OCI-M2 (cell line): ENCODE results near the gene CPLANE1.
A peak's percentile ranks its signal among the peaks of the same experiment; 100 is the strongest.
"Not testable (repeated sequence)": the region's sequence is repeated elsewhere in the genome, so short reads cannot be mapped to it uniquely, and the experiment has no call there.

Source experiments
- DNase-seq: peaks from one replicate; lab custom pipeline; 2025; ENCODE audit not compliant: unreplicated experiment; lab: John Stamatoyannopoulos, UW

The CPLANE1 gene

DNA sequence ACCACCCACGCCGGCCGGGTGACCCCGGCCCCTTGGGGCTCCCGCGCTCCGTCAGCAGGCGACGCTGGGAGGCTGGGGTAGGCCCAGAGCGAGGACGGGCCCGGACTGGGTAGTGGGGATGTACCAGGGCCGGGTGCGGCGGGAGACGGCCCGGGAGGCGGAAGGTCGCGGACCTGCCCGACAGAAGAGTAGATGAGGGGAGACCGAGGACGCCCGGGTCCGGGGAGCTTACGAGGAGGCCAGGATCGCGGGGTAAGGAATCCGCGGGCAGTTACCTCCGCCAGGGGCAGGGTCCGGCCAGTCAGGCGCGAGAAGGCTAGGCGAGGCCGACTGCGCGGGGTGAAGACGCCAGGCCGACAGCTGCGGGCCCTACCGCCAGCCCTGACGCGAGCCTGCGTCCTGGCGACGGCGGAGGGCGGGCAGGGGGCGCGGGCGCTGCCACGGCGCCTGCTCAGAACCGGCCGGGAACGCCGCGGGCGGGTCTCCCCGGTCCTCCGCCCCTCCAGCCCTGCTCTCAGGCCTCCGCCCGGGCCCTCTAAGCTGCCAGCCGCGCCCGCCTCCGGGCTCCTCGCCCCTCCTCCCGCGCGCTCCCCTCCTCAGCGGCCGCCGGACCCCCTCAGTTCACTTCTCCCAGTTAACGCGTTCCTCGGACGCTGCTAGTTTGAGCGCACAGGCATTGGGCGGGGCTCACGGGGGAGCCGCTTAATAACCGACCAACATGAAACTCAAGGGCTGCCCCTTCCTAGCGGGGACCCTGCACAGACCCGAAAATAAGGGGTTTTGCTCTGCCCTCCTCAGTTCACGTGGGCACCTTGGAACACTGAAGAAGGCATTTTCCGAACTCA, at the start of gene CPLANE1:
CPLANE1 (minus strand) TSS at position 407 of the 845 bp plus-strand sequence. CDS start 1,678 bp downstream, outside the sequence.
- DNase-seq, result peak; percentile 42

DNA sequence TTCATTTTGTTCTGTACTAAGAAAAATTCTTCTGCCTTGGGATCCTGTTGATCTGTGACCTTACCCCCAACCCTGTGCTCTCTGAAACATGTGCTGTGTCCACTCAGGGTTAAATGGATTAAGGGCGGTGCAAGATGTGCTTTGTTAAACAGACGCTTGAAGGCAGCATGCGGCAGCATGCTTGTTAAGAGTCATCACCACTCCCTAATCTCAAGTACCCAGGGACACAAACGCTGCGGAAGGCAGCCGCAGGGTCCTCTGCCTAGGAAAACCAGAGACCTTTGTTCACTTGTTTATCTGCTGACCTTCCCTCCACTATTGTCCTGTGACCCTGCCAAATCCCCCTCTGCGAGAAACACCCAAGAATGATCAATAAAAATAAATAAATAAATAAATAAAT, 47.1 kb upstream of the CPLANE1 start:
- DNase-seq, result not testable (repeated sequence)

GRCh38 chr5:37283214-37283820, 34.1 kb upstream of the CPLANE1 start:
- DNase-seq, result no peak

DNA sequence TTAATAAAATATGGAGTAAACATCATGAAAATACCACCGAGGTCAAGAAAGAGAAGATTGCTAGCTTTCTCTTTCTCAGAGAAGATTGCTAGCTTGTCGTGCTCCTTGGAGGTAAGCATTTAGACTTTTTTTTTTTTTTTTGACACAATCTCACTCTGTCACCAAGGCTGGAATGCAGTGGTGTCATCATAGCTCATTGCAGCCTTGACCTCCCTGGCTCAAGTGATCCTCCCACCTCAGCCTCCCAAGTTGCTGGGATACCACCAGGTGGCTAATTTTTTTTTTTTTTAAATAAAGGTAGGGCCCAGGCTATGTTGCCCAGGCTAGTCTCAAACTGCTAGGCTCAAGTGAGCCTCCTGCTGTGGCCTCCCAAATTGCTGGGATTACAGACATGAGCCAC, 26.3 kb upstream of the CPLANE1 start:
- no peak for DNase-seq

- no peak for DNase-seq
Measured at GRCh38 chr5:37272511-37272910, 23.3 kb upstream of the CPLANE1 start.

DNA sequence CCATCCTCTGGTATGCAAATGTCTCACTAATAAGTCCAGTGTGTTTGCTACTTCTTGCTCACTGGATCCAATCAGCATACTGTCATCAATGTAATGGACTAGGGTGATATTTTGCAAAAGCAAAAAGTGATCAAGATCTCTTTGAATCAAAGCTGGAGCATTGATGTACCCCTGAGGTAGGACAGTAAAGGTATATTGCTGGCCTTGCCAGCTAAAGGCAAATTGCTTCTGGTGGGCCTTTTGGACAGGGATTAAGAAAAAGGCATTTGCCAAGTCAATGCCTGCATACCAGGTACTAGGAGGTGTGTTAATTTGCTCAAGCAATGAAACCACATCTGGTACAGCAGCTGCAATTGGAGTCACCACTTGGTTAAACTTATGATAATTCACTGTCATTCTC, 18.9 kb upstream of the CPLANE1 start:
- not testable (repeated sequence) for DNase-seq

DNA sequence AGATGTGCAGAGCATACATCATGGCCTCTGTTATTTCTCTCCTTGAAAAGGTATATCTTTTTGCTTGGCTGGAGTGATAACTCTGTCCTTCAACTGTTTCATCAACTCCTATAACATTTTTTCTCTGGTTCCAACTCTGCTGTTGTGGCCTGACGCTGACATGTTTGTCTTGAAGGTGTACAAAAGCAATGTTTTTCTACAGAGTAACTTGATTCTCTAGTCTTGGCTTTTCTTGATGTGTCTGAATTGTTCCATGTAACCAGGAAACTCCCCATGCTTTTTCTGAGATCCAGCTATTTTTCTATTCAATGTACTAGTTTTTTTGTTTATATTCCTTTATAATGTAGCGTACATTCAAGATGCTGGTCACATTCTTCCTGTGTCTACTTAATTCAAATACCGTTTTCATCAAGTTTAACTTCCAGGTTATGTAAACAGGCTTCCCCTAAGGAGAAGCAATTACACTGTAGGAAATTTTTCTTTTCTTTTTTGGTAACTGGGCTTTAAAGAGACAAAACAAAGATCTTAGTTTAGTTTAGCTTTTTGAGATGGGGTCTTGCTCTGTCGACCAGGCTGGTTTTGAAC, 6.7 kb upstream of the CPLANE1 start:
- DNase-seq, result no peak

- DNase-seq, result no peak
Measured at GRCh38 chr5:37254581-37254980, 5.4 kb upstream of the CPLANE1 start.

DNA sequence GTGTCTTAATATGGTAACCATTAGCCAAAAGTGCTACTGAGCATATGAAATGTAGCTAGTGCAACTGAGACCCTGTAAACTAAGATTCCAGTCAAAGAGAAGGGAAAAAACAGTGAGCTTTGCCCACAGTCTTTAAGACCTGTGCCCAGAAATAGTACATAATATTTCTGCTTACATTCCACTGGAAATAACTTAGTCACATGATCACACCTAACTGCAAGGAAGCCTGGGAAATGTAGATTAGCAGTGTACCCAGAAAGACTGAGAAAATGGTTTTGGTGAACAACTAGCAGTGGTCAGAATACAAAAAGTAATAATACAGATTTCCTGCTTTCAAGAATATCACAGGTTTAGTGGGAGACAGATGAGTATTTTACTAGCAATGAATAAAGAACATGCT, 2.5 kb upstream of the CPLANE1 start:
- no peak for DNase-seq

DNA sequence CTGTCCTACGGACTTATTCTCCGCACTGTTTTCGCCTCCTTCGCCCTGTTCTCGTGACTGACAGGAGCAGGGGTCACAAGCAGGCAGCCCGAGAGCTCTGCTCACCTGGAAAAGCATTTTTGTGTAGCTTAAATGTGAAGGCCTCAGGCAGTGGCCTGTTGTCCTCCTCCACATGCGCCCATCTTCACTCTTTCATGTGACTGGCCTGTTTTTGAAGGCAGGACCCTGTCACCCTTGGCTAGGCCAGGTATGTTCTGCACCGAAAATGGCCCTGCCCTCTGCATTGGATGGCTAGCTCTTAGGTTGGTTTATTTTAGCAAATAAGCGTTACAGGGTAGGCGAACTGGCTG, 614 bp upstream of the CPLANE1 start:
- DNase-seq, result no peak

DNA sequence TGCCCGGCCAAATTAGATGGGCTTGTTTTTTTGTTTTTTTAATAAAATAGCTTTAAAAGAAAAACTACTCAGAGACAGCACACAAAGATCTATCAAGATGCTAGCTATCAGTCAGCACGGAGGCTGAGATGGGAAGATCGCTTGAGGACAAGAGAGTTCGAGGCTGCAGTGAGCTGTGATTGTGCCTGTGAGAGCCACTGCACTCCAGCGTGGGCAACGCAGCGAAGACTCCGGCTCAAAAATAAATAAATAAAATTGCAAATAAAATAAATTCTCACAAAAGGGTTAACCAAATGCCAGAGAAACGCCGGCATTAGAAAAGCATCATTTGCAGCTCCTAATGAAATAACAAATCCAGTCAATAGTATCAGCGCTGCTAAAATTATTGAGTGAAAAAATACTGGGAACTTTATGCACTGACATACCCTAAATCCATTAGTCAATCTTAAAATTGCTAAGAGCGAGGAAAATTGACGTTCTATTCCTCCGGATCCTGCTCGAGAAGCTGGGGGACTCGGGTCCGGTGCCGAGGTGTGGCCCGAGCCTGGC, 681 bp downstream of the CPLANE1 start:
- DNase-seq, result no peak

DNA sequence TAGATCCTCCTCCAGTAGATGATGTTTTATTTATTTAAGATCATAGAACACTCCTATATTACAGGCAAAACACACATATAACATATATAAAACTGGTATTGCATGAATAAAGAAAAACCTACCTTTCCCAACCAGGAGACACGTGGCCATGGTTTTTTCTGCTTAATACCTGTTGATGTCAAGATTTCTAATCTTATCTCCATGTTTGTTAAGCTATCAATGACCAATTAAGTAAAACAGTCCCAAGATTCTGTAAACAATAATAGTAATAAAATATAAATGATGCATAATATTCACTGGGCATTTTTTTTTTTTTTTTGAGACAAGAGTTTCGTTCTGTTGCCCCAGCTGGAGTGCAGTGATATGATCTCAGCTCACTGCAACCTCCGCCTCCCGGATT, 1.7 kb downstream of the CPLANE1 start:
- DNase-seq, result no peak

DNA sequence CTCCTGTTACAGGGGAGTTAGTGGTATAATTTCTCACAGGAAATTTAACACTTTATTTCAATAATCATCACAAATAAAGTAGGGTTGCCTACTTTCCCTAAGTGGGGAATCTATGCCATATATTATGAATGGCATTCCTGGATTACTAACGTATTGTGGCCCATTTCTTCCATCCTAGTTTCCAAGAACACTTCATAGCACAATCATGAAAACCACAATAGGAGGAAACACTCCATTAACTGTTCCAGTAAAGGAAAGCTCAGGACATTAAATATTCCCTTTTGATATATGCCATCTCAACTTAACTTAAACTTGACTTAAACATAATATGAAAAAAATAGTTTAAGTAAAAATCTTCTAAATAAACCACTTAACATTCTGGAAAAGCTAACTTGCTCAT, 2.1 kb downstream of the CPLANE1 start:
- no peak for DNase-seq

DNA sequence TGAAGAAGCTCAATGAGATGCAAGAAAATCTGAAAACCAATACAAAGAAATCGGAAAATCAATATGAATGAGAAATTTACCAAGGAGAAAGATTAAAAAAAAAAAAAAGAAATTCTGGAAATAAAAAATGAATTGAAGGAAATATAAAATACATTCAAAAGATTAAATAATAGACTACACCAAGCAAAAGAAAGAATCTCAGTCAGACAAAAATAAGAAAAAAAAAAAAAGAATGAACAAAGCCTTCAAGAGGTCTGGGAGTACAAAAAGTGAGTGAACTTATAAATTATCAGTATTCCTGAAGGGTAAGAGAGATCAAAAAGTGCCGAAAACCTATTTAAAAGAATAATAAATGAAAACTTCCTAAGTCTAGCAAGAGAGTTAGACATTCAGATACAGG, 14.9 kb downstream of the CPLANE1 start:
- no peak for DNase-seq

DNA sequence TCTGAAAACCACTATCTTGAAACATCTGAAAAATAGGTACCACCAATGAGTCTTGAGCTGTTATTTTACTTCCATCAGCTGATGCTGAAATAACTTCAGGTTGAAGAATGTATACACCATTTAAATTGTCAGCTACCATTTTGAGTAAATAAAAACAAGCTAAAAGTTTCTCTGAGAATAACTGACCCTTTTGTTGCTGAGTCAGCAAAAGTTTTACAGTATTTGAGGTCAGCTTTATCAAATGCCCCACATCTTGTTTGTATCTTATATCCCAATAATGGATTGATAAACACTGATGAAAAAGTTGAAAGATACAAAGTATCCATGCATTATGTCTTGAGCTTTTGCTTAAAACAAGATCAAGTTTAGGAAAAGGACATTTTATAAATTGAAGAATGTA, 22.8 kb downstream of the CPLANE1 start:
- no peak for DNase-seq

DNA sequence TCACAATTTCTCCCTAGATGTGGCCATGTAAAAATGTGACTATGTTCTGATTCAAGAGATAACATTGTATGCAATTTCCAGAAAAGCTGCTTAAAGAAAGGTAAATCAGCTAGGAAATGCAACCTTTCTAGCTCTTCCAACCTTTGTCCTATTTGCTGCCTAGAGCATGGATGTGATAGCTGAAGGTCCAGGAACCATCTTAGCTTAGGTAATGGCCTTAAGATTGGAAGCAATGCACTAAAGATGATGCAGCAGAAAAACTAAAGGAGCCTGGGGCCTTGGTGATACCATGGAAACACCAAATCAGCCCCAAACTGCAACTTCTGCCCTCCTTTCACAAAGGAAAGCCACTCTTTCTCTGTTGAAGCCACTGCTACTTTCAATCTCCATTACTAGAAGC, 27.0 kb downstream of the CPLANE1 start:
- DNase-seq, result no peak

DNA sequence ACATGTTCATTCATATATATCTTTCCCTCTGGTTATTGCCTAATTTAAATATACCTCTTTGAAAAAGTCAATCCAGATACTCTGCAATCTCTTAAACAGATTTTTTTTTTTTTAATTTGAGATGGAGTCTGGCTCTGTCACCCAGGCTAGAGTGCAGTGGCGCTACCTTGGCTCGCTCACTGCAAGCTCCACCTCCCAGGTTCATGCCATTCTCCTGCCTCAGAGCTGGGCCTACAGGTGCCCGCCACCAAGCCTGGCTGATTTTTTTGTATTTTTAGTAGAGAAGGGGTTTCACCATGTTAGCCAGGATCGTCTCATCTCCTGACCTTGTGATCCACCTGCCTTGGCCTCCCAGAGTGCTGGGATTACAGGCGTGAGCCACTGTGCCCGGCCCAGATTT, 28.8 kb downstream of the CPLANE1 start:
- not testable (repeated sequence) for DNase-seq

DNA sequence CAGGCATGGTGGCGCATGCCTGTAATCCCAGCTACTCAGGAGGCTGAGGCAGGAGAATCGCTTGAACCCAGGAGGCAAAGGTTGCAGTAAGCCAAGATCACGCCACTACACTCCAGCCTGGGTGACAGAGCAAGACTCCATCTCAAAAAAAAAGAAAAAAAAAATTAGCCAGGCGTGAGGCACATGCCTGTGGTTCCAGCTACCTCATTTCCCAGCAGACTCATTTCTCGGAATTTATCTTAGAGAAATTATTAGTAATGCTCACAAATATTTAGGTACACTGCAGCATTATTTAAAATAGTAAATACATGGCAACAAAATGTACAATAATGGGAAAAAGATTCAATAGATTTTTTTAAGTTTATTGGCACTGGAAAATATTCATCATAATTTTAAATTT, 29.8 kb downstream of the CPLANE1 start:
- DNase-seq, result not testable (repeated sequence)

- DNase-seq, result no peak
Measured at GRCh38 chr5:37217976-37218375, 31.2 kb downstream of the CPLANE1 start.

DNA sequence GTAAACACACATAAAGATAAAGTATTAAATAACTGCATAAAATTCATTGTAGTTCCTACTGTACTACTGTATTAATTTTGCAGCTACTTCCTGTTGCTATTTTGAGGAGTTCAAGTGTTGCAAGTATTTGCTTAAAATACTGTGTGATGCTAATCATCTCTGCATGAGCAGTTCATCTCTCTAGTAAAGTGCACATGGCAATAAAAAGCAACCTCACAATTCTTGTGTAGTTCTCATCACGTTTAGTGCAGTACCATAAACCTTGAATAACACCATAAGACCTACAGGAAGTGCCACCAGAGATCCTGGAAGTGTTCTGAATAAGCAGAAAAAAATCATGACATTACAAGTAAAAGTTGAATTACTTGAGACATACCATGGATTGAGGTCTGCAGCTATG, 34.6 kb downstream of the CPLANE1 start:
- DNase-seq, result no peak

GRCh38 chr5:37212096-37212495, 37.1 kb downstream of the CPLANE1 start:
- no peak for DNase-seq

DNA sequence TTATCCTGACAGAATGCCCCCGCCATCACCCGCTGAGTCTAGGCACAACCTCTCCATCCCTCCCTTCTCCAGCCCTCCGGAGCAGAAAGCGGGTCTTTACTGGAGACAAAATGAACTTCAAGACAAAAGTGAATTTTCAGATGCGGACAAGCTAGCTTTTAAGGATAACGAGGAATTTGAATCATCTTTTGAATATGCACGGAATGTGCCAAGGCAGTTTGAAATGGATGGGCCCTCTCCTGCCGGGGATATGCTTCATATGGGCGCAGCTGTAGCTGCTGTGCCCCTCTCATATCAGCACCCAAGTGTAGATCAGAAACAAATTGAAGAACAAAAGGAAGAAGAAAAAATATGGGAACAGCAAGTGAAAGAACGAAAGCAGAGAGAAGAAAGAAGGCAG, 37.5 kb downstream of the CPLANE1 start:
- no peak for DNase-seq
